ENCODE data around the gene C1QTNF5.
A peak's percentile ranks its signal among the peaks of the same experiment; 100 is the strongest.

C1QTNF5 gene

GRCh38 chr11:119316729-119317591, 23.7 kb downstream of the C1QTNF5 start, which contains the start of gene MCAM:
MCAM (minus strand) TSS chr11:119317130; CDS start chr11:119317101, 29 bp downstream.
- DNase-seq = no peak

- no peak for DNase-seq
These were observed 24.5 kb downstream of the C1QTNF5 start for GRCh38 chr11:119316016-119316728.

GRCh38 chr11:119315131-119316015, 25.3 kb downstream of the C1QTNF5 start:
- no peak for DNase-seq

GRCh38 chr11:119314726-119315125, 26.0 kb downstream of the C1QTNF5 start:
- DNase-seq = no peak

- no peak for DNase-seq
These were observed 30.0 kb downstream of the C1QTNF5 start for GRCh38 chr11:119310682-119311052.

- DNase-seq = no peak
These were observed 30.6 kb downstream of the C1QTNF5 start for GRCh38 chr11:119309953-119310681.

GRCh38 chr11:119309411-119309810, 31.3 kb downstream of the C1QTNF5 start:
- no peak for DNase-seq

- DNase-seq = no peak
These were observed 32.7 kb downstream of the C1QTNF5 start for GRCh38 chr11:119307974-119308373.

GRCh38 chr11:119307219-119307618, 33.5 kb downstream of the C1QTNF5 start:
- DNase-seq = no peak

- peak in 1 of 2 experiments; percentile 30 for DNase-seq
These were observed 34.3 kb downstream of the C1QTNF5 start for GRCh38 chr11:119306373-119306890.

GRCh38 chr11:119305556-119306372, 34.9 kb downstream of the C1QTNF5 start:
- no peak for DNase-seq

- no peak for DNase-seq
These were observed 37.4 kb downstream of the C1QTNF5 start for GRCh38 chr11:119303227-119303718.

- DNase-seq = no peak
These were observed 40.3 kb downstream of the C1QTNF5 start for GRCh38 chr11:119300198-119300964.

GRCh38 chr11:119299416-119299815, 41.3 kb downstream of the C1QTNF5 start:
- no peak for DNase-seq

- no peak for DNase-seq
These were observed 42.0 kb downstream of the C1QTNF5 start for GRCh38 chr11:119298726-119299125.

- no peak for DNase-seq
These were observed 42.7 kb downstream of the C1QTNF5 start for GRCh38 chr11:119297938-119298337.

- no peak for DNase-seq
These were observed 45.5 kb downstream of the C1QTNF5 start for GRCh38 chr11:119295178-119295577.

- no peak for DNase-seq
These were observed 47.2 kb downstream of the C1QTNF5 start for GRCh38 chr11:119293461-119293860.

GRCh38 chr11:119290894-119291497, 49.7 kb downstream of the C1QTNF5 start:
- no peak for DNase-seq

Measured in AML-193 (cell line).